HEK293T (cell line): ENCODE measurements around the gene CRYZ.

Experiments used
- ARNT ChIP-seq: fragments of 450-650 bp; IDR thresholded peaks from 2 replicates; pipeline ENCODE4 v1.6.1; 2017; ENCODE audit warnings: mild to moderate bottlenecking
- BHLHE40 ChIP-seq: fragments of 450-650 bp; IDR thresholded peaks from 2 replicates; pipeline ENCODE4 v1.6.1; 2016; ENCODE audit warnings: mild to moderate bottlenecking, moderate library complexity, borderline replicate concordance
- CTBP1 ChIP-seq: fragments of 450-650 bp; IDR thresholded peaks from 2 replicates; pipeline ENCODE4 v1.6.1; 2016; ENCODE audit warnings: borderline replicate concordance
- ELF4 ChIP-seq: fragments of 450-650 bp; IDR thresholded peaks from 2 replicates; pipeline ENCODE4 v1.6.1; 2017; ENCODE audit warnings: antibody characterized with exemption
- FOXA1 ChIP-seq: fragments of 450-650 bp; IDR thresholded peaks from 2 replicates; pipeline ENCODE4 v1.6.1; 2016; ENCODE audit warnings: mild to moderate bottlenecking
- FOXM1 ChIP-seq: fragments of 450-650 bp; IDR thresholded peaks from 2 replicates; pipeline ENCODE4 v1.6.1; 2017; ENCODE audit warnings: mild to moderate bottlenecking, borderline replicate concordance
- HDGF ChIP-seq: fragments of 450-650 bp; IDR thresholded peaks from 2 replicates; pipeline ENCODE4 v1.6.1; 2017; ENCODE audit warnings: antibody characterized with exemption, borderline replicate concordance
- L3MBTL2 ChIP-seq: fragments of 450-650 bp; conservative IDR thresholded peaks from 2 replicates; pipeline ENCODE4 v1.6.1; 2016; ENCODE audit warnings: mild to moderate bottlenecking
- LEF1 ChIP-seq: fragments of 450-650 bp; IDR thresholded peaks from 2 replicates; pipeline ENCODE4 v1.6.1; 2017; ENCODE audit warnings: mild to moderate bottlenecking, borderline replicate concordance
- NFRKB ChIP-seq: fragments of 450-650 bp; IDR thresholded peaks from 2 replicates; pipeline ENCODE4 v1.6.1; 2016; ENCODE audit warnings: mild to moderate bottlenecking, moderate library complexity
- SP1 ChIP-seq: fragments of 450-650 bp; IDR thresholded peaks from 2 replicates; pipeline ENCODE4 v1.6.1; 2017
- SUZ12 ChIP-seq: fragments of 450-650 bp; IDR thresholded peaks from 2 replicates; pipeline ENCODE4 v1.6.1; 2016; ENCODE audit warnings: mild to moderate bottlenecking
- TARDBP ChIP-seq: fragments of 450-650 bp; IDR thresholded peaks from 2 replicates; pipeline ENCODE4 v1.6.1; 2016

GRCh38 chr1:74729741-74730478, 2.9 kb downstream of the CRYZ start:
- TF ChIP-seq TARDBP, result no peak
- no peak for TF ChIP-seq ELF4
- no peak for TF ChIP-seq SP1
- TF ChIP-seq SUZ12, result no peak
- no peak for TF ChIP-seq NFRKB
- TF ChIP-seq ARNT, result no peak
- no peak for TF ChIP-seq CTBP1
- no peak for TF ChIP-seq HDGF
- TF ChIP-seq FOXM1, result no peak
- TF ChIP-seq FOXA1, result no peak
- TF ChIP-seq L3MBTL2, result no peak
- TF ChIP-seq BHLHE40, result no peak
- TF ChIP-seq LEF1, result no peak
